Ishikawa (cell line): ENCODE results near the gene GMDS.

ENCODE experiments used
- CEBPB ChIP-seq: IDR thresholded peaks from 2 replicates; pipeline ENCODE4 v1.6.1; 2012
- CREB1 ChIP-seq: IDR thresholded peaks from 2 replicates; pipeline ENCODE4 v1.6.1; 2012; ENCODE audit warnings: low read depth
- EP300 ChIP-seq: IDR thresholded peaks from 2 replicates; pipeline ENCODE4 v1.6.1; 2012; ENCODE audit warnings: borderline replicate concordance
- FOXM1 ChIP-seq: IDR thresholded peaks from 2 replicates; pipeline ENCODE4 v1.6.1; 2012; ENCODE audit warnings: low read depth, borderline replicate concordance
- MAX ChIP-seq: IDR thresholded peaks from 2 replicates; pipeline ENCODE4 v1.6.1; 2012
- NFIC ChIP-seq: IDR thresholded peaks from 2 replicates; pipeline ENCODE4 v1.6.1; 2012
- RAD21 ChIP-seq: IDR thresholded peaks from 2 replicates; pipeline ENCODE4 v1.6.1; 2012; ENCODE audit warnings: low read depth
- REST ChIP-seq: IDR thresholded peaks from 2 replicates; pipeline ENCODE4 v1.6.1; 2012; ENCODE audit warnings: low read depth, mild to moderate bottlenecking
- TAF1 ChIP-seq: IDR thresholded peaks from 2 replicates; pipeline ENCODE4 v1.6.1; 2012; ENCODE audit warnings: low read depth, mild to moderate bottlenecking
- TCF12 ChIP-seq: IDR thresholded peaks from 2 replicates; pipeline ENCODE4 v1.6.1; 2012; ENCODE audit warnings: low read depth
- TEAD4 ChIP-seq: IDR thresholded peaks from 2 replicates; pipeline ENCODE4 v1.6.1; 2012
- USF1 ChIP-seq: IDR thresholded peaks from 2 replicates; pipeline ENCODE4 v1.6.1; 2012
- YY1 ChIP-seq: IDR thresholded peaks from 2 replicates; pipeline ENCODE4 v1.6.1; 2012; ENCODE audit warnings: low read depth
- ZBTB7A ChIP-seq: IDR thresholded peaks from 2 replicates; pipeline ENCODE4 v1.6.1; 2012; ENCODE audit warnings: low read depth

Gene GMDS

GRCh38 chr6:2110504-2110903, 134.9 kb downstream of the GMDS start:
- no peak for TF ChIP-seq MAX
- no peak for TF ChIP-seq TCF12
- no peak for TF ChIP-seq RAD21
- TF ChIP-seq REST = no peak
- no peak for TF ChIP-seq TAF1

GRCh38 chr6:2109796-2110195, 135.6 kb downstream of the GMDS start:
- TF ChIP-seq USF1 = no peak
- no peak for TF ChIP-seq RAD21
- TF ChIP-seq TAF1 = no peak
- TF ChIP-seq MAX = no peak
- no peak for TF ChIP-seq FOXM1
- no peak for TF ChIP-seq REST
- no peak for TF ChIP-seq EP300

GRCh38 chr6:2108700-2109306, 136.6 kb downstream of the GMDS start:
- TF ChIP-seq TCF12 = no peak
- TF ChIP-seq RAD21 = no peak
- peak; percentile 78 for TF ChIP-seq NFIC

- no peak for TF ChIP-seq NFIC
- TF ChIP-seq ZBTB7A = no peak
- TF ChIP-seq RAD21 = no peak
- no peak for TF ChIP-seq CEBPB
- no peak for TF ChIP-seq TEAD4
- TF ChIP-seq CREB1 = no peak
- no peak for TF ChIP-seq EP300
- no peak for TF ChIP-seq TAF1
- no peak for TF ChIP-seq USF1
- TF ChIP-seq REST = no peak
- TF ChIP-seq MAX = no peak
- no peak for TF ChIP-seq TCF12
- no peak for TF ChIP-seq YY1
Observed at GRCh38 chr6:2104524-2104880, 140.9 kb downstream of the GMDS start.

- TF ChIP-seq ZBTB7A (no peak), MAX (no peak), NFIC (no peak), TAF1 (no peak), REST (no peak), RAD21 (peak; percentile 84), USF1 (no peak), YY1 (no peak)
Observed at GRCh38 chr6:2103765-2104523, 141.5 kb downstream of the GMDS start.
